HG02938 (cell line): ENCODE results near the gene FIGN.
A peak's percentile ranks its signal among the peaks of the same experiment; 100 is the strongest.

Source experiments
- ATAC-seq: cut with Tn5 transposase; IDR thresholded peaks from one replicate; pipeline ENCODE4 v1.9.1; 2021; ENCODE audit warnings: mild to moderate bottlenecking, moderate library complexity; ENCODE audit not compliant: unreplicated experiment

The FIGN gene

GRCh38 chr2:163621445-163622004 is 114.3 kb downstream of the FIGN start:
- ATAC-seq, result no peak

- ATAC-seq, result no peak
Observed at GRCh38 chr2:163617517-163617916, 118.3 kb downstream of the FIGN start.

GRCh38 chr2:163613266-163613731 is 122.5 kb downstream of the FIGN start:
- ATAC-seq, result no peak

GRCh38 chr2:163612332-163612731 is 123.5 kb downstream of the FIGN start:
- no peak for ATAC-seq

GRCh38 chr2:163611557-163611906 is 124.3 kb downstream of the FIGN start:
- no peak for ATAC-seq

GRCh38 chr2:163610817-163611556 is 124.8 kb downstream of the FIGN start:
- ATAC-seq, result peak; percentile 42

- no peak for ATAC-seq
Observed at GRCh38 chr2:163607630-163608029, 128.2 kb downstream of the FIGN start.

GRCh38 chr2:163606878-163607277 is 128.9 kb downstream of the FIGN start:
- no peak for ATAC-seq

- no peak for ATAC-seq
Observed at GRCh38 chr2:163605779-163606178, 130.0 kb downstream of the FIGN start.

GRCh38 chr2:163604941-163605555 is 130.8 kb downstream of the FIGN start:
- ATAC-seq, result no peak

- no peak for ATAC-seq
Observed at GRCh38 chr2:163602196-163602595, 133.6 kb downstream of the FIGN start.

- no peak for ATAC-seq
Observed at GRCh38 chr2:163601377-163601776, 134.4 kb downstream of the FIGN start.

GRCh38 chr2:163600801-163601200 is 135.0 kb downstream of the FIGN start:
- no peak for ATAC-seq

- ATAC-seq, result no peak
Observed at GRCh38 chr2:163595028-163595427, 140.8 kb downstream of the FIGN start.

GRCh38 chr2:163594497-163594896 is 141.3 kb downstream of the FIGN start:
- no peak for ATAC-seq

- no peak for ATAC-seq
Observed at GRCh38 chr2:163593982-163594381, 141.8 kb downstream of the FIGN start.

GRCh38 chr2:163592954-163593622 is 142.7 kb downstream of the FIGN start:
- no peak for ATAC-seq

- ATAC-seq, result no peak
Observed at GRCh38 chr2:163591461-163591860, 144.3 kb downstream of the FIGN start.

GRCh38 chr2:163580757-163581156 is 155.1 kb downstream of the FIGN start:
- ATAC-seq, result no peak

GRCh38 chr2:163574309-163574708 is 161.5 kb downstream of the FIGN start:
- ATAC-seq, result no peak

- ATAC-seq, result no peak
Observed at GRCh38 chr2:163573652-163574051, 162.2 kb downstream of the FIGN start.

GRCh38 chr2:163572850-163573249 is 163.0 kb downstream of the FIGN start:
- ATAC-seq, result no peak
